ENCODE results near the gene HELQ. TPM values are rescaled to one million over a fixed set of nuclear protein-coding genes. Genes with fewer than 3 reads are reported as not detected.

HELQ gene
- total RNA-seq, 1 experiment from 2014 or later: 7.0 TPM

- no peak overlapping the region for H3K4me3 ChIP-seq
- H3K4me1 ChIP-seq (replicated peaks; ENCODE audit: insufficient read depth): no peaks in the 10 kb centered on the region
- H3K4me2 ChIP-seq: no peak overlapping the region
- no peak for DNase-seq
- TF ChIP-seq EZH2 (IDR thresholded peaks at IDR 0.05; ENCODE audit: low read depth) (no peak), CTCF (conservative IDR thresholded peaks at IDR 0.05) (no peak)
- no peaks in the 10 kb centered on the region for H4K20me1 ChIP-seq (ENCODE audit: insufficient read depth)
- no peaks in the 10 kb centered on the region for H3K9me2 ChIP-seq (ENCODE audit: insufficient read depth)
- no peaks in the 10 kb centered on the region for H3K36me3 ChIP-seq (ENCODE audit: low read depth)
- no peaks in the 10 kb centered on the region for H3K79me2 ChIP-seq (ENCODE audit: low read depth)
- ChIA-PET POLR2A (ENCODE audit: unreplicated experiment) (no interaction called here), CTCF (no interaction called here)
- no peaks in the 10 kb centered on the region for H3F3A ChIP-seq (ENCODE audit: insufficient read depth, low read depth)
- intact Hi-C loops (cut with micrococcal nuclease; ENCODE audit: unreplicated experiment): no loop called here
- H3K9me3 ChIP-seq (ENCODE audit: insufficient read depth, low read depth): no peaks in the 10 kb centered on the region
- H3K27ac ChIP-seq: no peak overlapping the region
- no peaks in the 10 kb centered on the region for H3K27me3 ChIP-seq (ENCODE audit: insufficient read depth, low read depth)
- BruUV-seq (replicated peaks): no TSS peak
- no peak overlapping the region for H2AFZ ChIP-seq
Observed at GRCh38 chr4:83418211-83418610, 37.4 kb downstream of the HELQ start.

- no peaks in the 10 kb centered on the region for H3K27me3 ChIP-seq (ENCODE audit: insufficient read depth, low read depth)
- no peaks in the 10 kb centered on the region for H3F3A ChIP-seq (ENCODE audit: insufficient read depth, low read depth)
- TF ChIP-seq EZH2 (IDR thresholded peaks at IDR 0.05; ENCODE audit: low read depth) (no peak), CTCF (conservative IDR thresholded peaks at IDR 0.05) (no peak)
- no peaks in the 10 kb centered on the region for H4K20me1 ChIP-seq (ENCODE audit: insufficient read depth)
- H3K36me3 ChIP-seq (ENCODE audit: low read depth): no peaks in the 10 kb centered on the region
- no peak overlapping the region for H3K4me2 ChIP-seq
- ChIA-PET POLR2A (ENCODE audit: unreplicated experiment) (no interaction called here), CTCF (no interaction called here)
- no peaks in the 10 kb centered on the region for H3K4me1 ChIP-seq (replicated peaks; ENCODE audit: insufficient read depth)
- H3K9me3 ChIP-seq (ENCODE audit: insufficient read depth, low read depth): no peaks in the 10 kb centered on the region
- H2AFZ ChIP-seq: no peak overlapping the region
- no peaks in the 10 kb centered on the region for H3K9me2 ChIP-seq (ENCODE audit: insufficient read depth)
- H3K4me3 ChIP-seq: no peak overlapping the region
- no peaks in the 10 kb centered on the region for H3K79me2 ChIP-seq (ENCODE audit: low read depth)
- peak; percentile 2 to 49 for DNase-seq
- BruUV-seq (replicated peaks): no TSS peak
- intact Hi-C loops (cut with micrococcal nuclease; ENCODE audit: unreplicated experiment): no loop called here
- no peak overlapping the region for H3K27ac ChIP-seq
Observed at GRCh38 chr4:83417566-83417965, 38.1 kb downstream of the HELQ start.

DNA sequence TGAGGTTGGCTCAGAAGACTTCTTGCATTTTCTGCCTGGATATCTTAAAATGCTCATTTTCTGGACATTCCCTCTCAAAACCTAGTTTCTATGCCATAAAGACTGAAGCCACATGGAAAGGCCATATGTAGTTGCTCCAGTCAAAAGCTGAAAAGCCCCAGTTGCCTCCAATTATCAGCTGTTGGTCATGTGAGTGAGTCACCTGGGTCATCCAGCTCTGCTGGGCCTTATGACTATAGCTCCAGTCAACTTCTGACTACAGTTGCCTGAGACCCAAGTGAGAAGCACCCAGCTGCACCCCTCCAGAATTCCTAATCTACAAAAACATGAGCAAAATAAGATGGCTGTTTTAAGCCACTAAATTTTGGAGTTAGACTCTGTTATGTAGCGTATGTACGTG lies 41.9 kb downstream of the HELQ start:
- Histone ChIP-seq H2AFZ (no peak overlapping the region), H3K4me3 (no peak overlapping the region), H3K27me3 (ENCODE audit: insufficient read depth, low read depth) (no peaks in the 10 kb centered on the region), H4K20me1 (ENCODE audit: insufficient read depth) (no peaks in the 10 kb centered on the region), H3F3A (ENCODE audit: insufficient read depth, low read depth) (no peaks in the 10 kb centered on the region), H3K4me2 (no peak overlapping the region), H3K9me2 (ENCODE audit: insufficient read depth) (no peaks in the 10 kb centered on the region), H3K79me2 (ENCODE audit: low read depth) (no peaks in the 10 kb centered on the region), H3K27ac (no peak overlapping the region), H3K4me1 (replicated peaks; ENCODE audit: insufficient read depth) (no peaks in the 10 kb centered on the region), H3K9me3 (ENCODE audit: insufficient read depth, low read depth) (no peaks in the 10 kb centered on the region), H3K36me3 (ENCODE audit: low read depth) (no peaks in the 10 kb centered on the region)
- CTCF ChIA-PET: no interaction called here
- no peak for TF ChIP-seq EZH2 (IDR thresholded peaks at IDR 0.05; ENCODE audit: low read depth)
- no peak for TF ChIP-seq CTCF (conservative IDR thresholded peaks at IDR 0.05)
- intact Hi-C loops (cut with micrococcal nuclease; ENCODE audit: unreplicated experiment): no loop called here
- POLR2A ChIA-PET (ENCODE audit: unreplicated experiment): no interaction called here
- no TSS peak for BruUV-seq (replicated peaks)
- DNase-seq: no peak
